Gastrocnemius medialis (tissue), 4 donors: ENCODE measurements around the gene GRIK5.

Experiments used
- CTCF ChIP-seq, 5 experiments: fragments of 450-650 bp in 3 of 5; fragments of 200-600 bp in 2 of 5; sonication (generic) in 2 of 5; IDR thresholded peaks in 4 of 5; conservative IDR thresholded peaks in 1 of 5; 1 replicate in 4 of 5; 2 replicates in 1 of 5; pipeline ENCODE4 v1.5.1; 2016 to 2019; ENCODE audit warnings: antibody characterized with exemption in 5 of 5, mild to moderate bottlenecking in 3 of 5, moderate library complexity in 3 of 5
- POLR2A ChIP-seq, 2 donors: fragments of 450-650 bp; IDR thresholded peaks; one replicate each; pipeline ENCODE4 v1.6.1; 2017; ENCODE audit warnings: antibody characterized with exemption in 2 of 2, mild to moderate bottlenecking in 2 of 2, moderate library complexity in 2 of 2

GRCh38 chr19:42076380-42076944 is 6.5 kb upstream of the GRIK5 start:
- TF ChIP-seq CTCF (IDR thresholded peaks at IDR 0.05 in 4 of 5, conservative IDR thresholded peaks at IDR 0.05 in 1 of 5) (no peak), POLR2A (IDR thresholded peaks at IDR 0.05) (no peak)
